B cell (primary cell): ENCODE results near the gene RNF212. TPM values are rescaled to one million over a fixed set of nuclear protein-coding genes. Genes with fewer than 3 reads are reported as not detected.

Experiments used
- ATAC-seq: fragments of 200-7000 bp; cut with Tn5 transposase; one replicate; pipeline ENCODE4 v1.10.0; 2021; ENCODE audit warnings: low read depth, mild to moderate bottlenecking, moderate number of reproducible peaks, moderate library complexity
- CTCF ChIA-PET: fragments of 350-600 bp; sonication (Branson Sonifier 250); formaldehyde crosslinking; loops from one replicate; lab custom pipeline; 2021; ENCODE audit warnings: antibody characterized with exemption, inconsistent platforms; lab: Charles Lee
- POLR2A ChIA-PET: fragments of 350-600 bp; sonication (Branson Sonifier 250); formaldehyde crosslinking; loops from one replicate; lab custom pipeline; 2021; ENCODE audit warnings: antibody characterized with exemption; lab: Charles Lee
- DNase-seq: peaks from one replicate; pipeline ENCODE4 v3.0.0; 2013
- H2AFZ ChIP-seq: 2 replicates; pipeline ENCODE4 v1.6.1; 2012; ENCODE audit warnings: mild to moderate bottlenecking, low read depth, low read length; ENCODE audit not compliant: insufficient read depth, poor library complexity, severe bottlenecking
- H3K27ac ChIP-seq, 2 donors: 1 replicate in 1 of 2; 2 replicates in 1 of 2; pipeline ENCODE4 v1.5.1; 2012 to 2013; ENCODE audit warnings: low read length in 2 of 2, mild to moderate bottlenecking in 2 of 2, moderate library complexity in 1 of 2
- H3K27me3 ChIP-seq, 4 experiments: fragments of 200-600 bp in 1 of 4; sonication (generic) in 1 of 4; replicated peaks in 1 of 4; 1 replicate in 2 of 4; 2 replicates in 2 of 4; pipeline versions ENCODE4 v1.6.1 to v1.7.0; 2013 to 2016; ENCODE audit warnings: low read length in 3 of 4, mild to moderate bottlenecking in 2 of 4, mixed read lengths in 1 of 4, moderate library complexity in 1 of 4; ENCODE audit not compliant: insufficient read depth in 4 of 4, control insufficient read depth in 3 of 4; ENCODE audit errors: control extremely low read depth in 1 of 4
- H3K36me3 ChIP-seq, 2 experiments: replicated peaks in 1 of 2; 1 replicate in 1 of 2; 2 replicates in 1 of 2; pipeline versions ENCODE4 v1.6.1 to v1.7.1; 2013; ENCODE audit warnings: low read length in 1 of 2; ENCODE audit not compliant: insufficient read depth in 2 of 2, control insufficient read depth in 1 of 2; ENCODE audit errors: control extremely low read depth in 1 of 2, extremely low read depth in 1 of 2
- H3K4me1 ChIP-seq, 2 donors: fragments of 200-600 bp in 1 of 2; sonication (generic) in 1 of 2; 1 replicate in 1 of 2; 2 replicates in 1 of 2; pipeline versions ENCODE4 v1.5.1 to v1.6.1; 2013 to 2017; ENCODE audit warnings: low read length in 2 of 2; ENCODE audit not compliant: control insufficient read depth in 2 of 2, insufficient read depth in 2 of 2
- H3K4me2 ChIP-seq: replicated peaks from 2 replicates; pipeline ENCODE3; 2012; ENCODE audit warnings: mild to moderate bottlenecking, low read depth, low read length; ENCODE audit not compliant: poor library complexity, severe bottlenecking
- H3K4me3 ChIP-seq, 5 experiments: fragments of 200-600 bp in 1 of 5; sonication (generic) in 1 of 5; 1 replicate in 3 of 5; 2 replicates in 2 of 5; pipeline versions ENCODE4 v1.5.1 to v1.7.0; 2011 to 2016; ENCODE audit warnings: low read length in 4 of 5, mild to moderate bottlenecking in 4 of 5, low read depth in 2 of 5, control low read depth in 1 of 5, moderate library complexity in 1 of 5; ENCODE audit not compliant: insufficient read depth in 1 of 5; ENCODE audit errors: control extremely low read depth in 1 of 5, extremely low read depth in 1 of 5
- H3K79me2 ChIP-seq: fragments of 200-600 bp; sonication (generic); one replicate; pipeline ENCODE4 v1.6.0; 2016; ENCODE audit warnings: low read length; ENCODE audit not compliant: control insufficient read depth, insufficient read depth
- H3K9ac ChIP-seq: fragments of 200-600 bp; sonication (generic); 2 replicates; pipeline ENCODE4 v1.6.1; 2017; ENCODE audit warnings: mild to moderate bottlenecking, low read length, moderate library complexity
- H3K9me3 ChIP-seq, 3 donors: one replicate each; pipeline versions ENCODE4 v1.6.1 to v1.7.1; 2013; ENCODE audit warnings: low read length in 2 of 3; ENCODE audit not compliant: control insufficient read depth in 2 of 3, insufficient read depth in 1 of 3; ENCODE audit errors: control extremely low read depth in 1 of 3
- H4K20me1 ChIP-seq: 2 replicates; pipeline ENCODE4 v1.6.0; 2012; ENCODE audit warnings: mild to moderate bottlenecking, low read length; ENCODE audit not compliant: insufficient read depth, control insufficient read depth, poor library complexity, severe bottlenecking
- H3K27ac Mint-ChIP-seq: one replicate; pipeline ENCODE4 v1.8.0; 2021; ENCODE audit warnings: mixed read lengths
- H3K27me3 Mint-ChIP-seq: one replicate; pipeline ENCODE4 v1.8.0; 2021; ENCODE audit warnings: mixed read lengths
- H3K4me1 Mint-ChIP-seq: one replicate; pipeline ENCODE4 v1.8.0; 2021; ENCODE audit warnings: mixed read lengths
- H3K4me3 Mint-ChIP-seq: one replicate; pipeline ENCODE4 v1.8.0; 2021; ENCODE audit warnings: mixed read lengths
- H3K9me3 Mint-ChIP-seq: one replicate; pipeline ENCODE4 v1.8.0; 2022; ENCODE audit warnings: mixed read lengths; ENCODE audit not compliant: insufficient read depth
- CTCF ChIP-seq: fragments of 200-600 bp; IDR thresholded peaks from one replicate; pipeline ENCODE4 v1.8.0; 2022; ENCODE audit warnings: antibody characterized with exemption, mild to moderate bottlenecking
- EZH2 ChIP-seq: IDR thresholded peaks from 2 replicates; pipeline ENCODE4 v1.6.1; 2012; ENCODE audit warnings: borderline replicate concordance, low read depth, mild to moderate bottlenecking, moderate library complexity, low read length; ENCODE audit not compliant: insufficient read depth, poor library complexity, severe bottlenecking
- WGBS: methylation state at CpG from one replicate; pipeline ENCODE4 v1.1.5; 2013; ENCODE audit warnings: missing lambda C conversion rate; ENCODE audit not compliant: insufficient coverage; 5-methylcytosine and 5-hydroxymethylcytosine counted together
- intact Hi-C: fragments of 100-400 bp; cut with micrococcal nuclease; formaldehyde crosslinking; loops from one replicate; pipeline ENCODE4 v1.10.0; 2022
- polyA plus RNA-seq: library from polyadenylated mRNA; depleted of rRNA; stranded (reverse); fragments of >200 nt; gene quantifications from 2 replicates; pipeline ENCODE4 v1.2.3, GENCODE V29; 2012
- total RNA-seq, 2 donors: library from RNA; stranded (reverse); fragments of 120-200 nt in 1 of 2; gene quantifications; 1 replicate in 1 of 2; 2 replicates in 1 of 2; pipeline versions ENCODE4 v1.2.3 to v1.2.4, GENCODE V29; 2013 to 2022

Gene RNF212
- total and polyA plus RNA-seq, 2 donors (not counting 1 experiment from before 2014, with no cell fraction given), result 2.1 to 5.9 TPM

DNA sequence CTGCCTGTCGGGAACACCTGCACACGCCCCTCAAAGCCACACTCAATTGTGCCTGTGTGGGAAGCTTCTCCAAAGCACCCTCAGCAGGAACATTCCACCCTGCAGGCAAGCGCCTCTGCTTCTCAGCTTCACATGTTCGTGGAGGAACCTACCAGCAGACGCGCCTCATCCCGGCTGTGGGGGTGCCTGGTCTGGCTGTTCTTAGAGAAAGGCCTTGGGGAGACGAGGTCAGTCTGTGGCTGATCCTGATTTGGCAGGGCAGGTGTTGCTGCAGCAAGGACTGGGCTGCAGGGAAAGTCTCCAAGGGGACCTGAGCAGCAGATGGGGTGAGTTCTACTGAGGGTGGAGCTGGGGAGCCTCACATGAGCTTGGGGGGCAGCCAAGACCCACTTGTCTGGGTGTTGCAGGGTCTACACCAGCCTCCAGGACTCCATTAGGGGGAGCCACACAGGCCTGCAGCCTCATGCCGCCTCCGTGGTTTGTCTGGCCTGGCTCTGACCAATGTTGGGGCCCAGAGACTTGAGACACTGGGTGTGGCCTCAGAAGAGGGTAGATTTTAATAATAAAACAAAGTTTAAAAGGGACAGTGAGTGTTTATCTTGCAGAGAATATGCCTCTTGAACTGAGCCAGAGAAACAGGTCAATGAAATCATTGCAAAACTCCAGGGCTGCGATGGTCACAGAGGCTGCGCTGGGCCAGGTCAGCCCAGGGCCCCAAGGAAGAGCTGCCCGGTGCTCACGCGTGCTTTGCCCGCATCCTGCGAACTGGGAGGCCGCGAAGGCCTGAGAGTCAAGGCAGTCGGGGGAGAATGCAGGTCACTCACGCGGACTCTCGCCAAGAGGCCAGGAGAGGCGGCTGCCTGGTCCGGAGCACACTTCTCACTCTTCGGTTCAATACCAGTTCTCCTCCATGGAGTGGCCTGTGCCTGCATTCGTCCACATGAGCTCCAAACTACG lies 21.1 kb downstream of the RNF212 start:
- ChIA-PET CTCF (interaction anchor here (1.1 kb wide), 1 partner anchor 18 kb away, joined by 3 read pairs; no protein-coding TSS in a partner anchor), POLR2A (no interaction called here)
- TF ChIP-seq EZH2, result no peak
- no peak for TF ChIP-seq CTCF
- H3K27me3 Mint-ChIP-seq, result peaks cover 10% of the 10 kb centered on the region
- no peaks in the 10 kb centered on the region for H3K4me1 ChIP-seq
- H3K4me2 ChIP-seq, result no peak overlapping the region
- no peaks in the 10 kb centered on the region for H3K36me3 ChIP-seq
- intact Hi-C loops, result no loop called here
- H3K9ac ChIP-seq, result no peak overlapping the region
- H3K27ac ChIP-seq, result no peak overlapping the region
- WGBS, result 92% methylated on average over 25 of the region's 28 CpGs
- H3K27me3 ChIP-seq, result no peaks in the 10 kb centered on the region
- H3K4me1 Mint-ChIP-seq, result no peaks in the 10 kb centered on the region
- H2AFZ ChIP-seq, result no peak overlapping the region
- peaks cover 13% of the 10 kb centered on the region for H3K9me3 Mint-ChIP-seq
- ATAC-seq (no peak), DNase-seq (no peak)
- H3K9me3 ChIP-seq, result peaks cover 0 to 25% (median 13%) of the 10 kb centered on the region in 3 donors
- no peak overlapping the region for H3K27ac Mint-ChIP-seq
- no peaks in the 10 kb centered on the region for H4K20me1 ChIP-seq
- H3K79me2 ChIP-seq, result no peaks in the 10 kb centered on the region
- no peak overlapping the region for H3K4me3 ChIP-seq
- no peak overlapping the region for H3K4me3 Mint-ChIP-seq

GRCh38 chr4:1091561-1091995 lies 21.8 kb downstream of the RNF212 start:
- intact Hi-C loops, result no loop called here
- H3K27ac Mint-ChIP-seq, result no peak overlapping the region
- no peaks in the 10 kb centered on the region for H3K4me1 Mint-ChIP-seq
- Histone ChIP-seq H3K27ac (no peak overlapping the region), H4K20me1 (no peaks in the 10 kb centered on the region), H3K36me3 (no peaks in the 10 kb centered on the region), H2AFZ (no peak overlapping the region), H3K4me2 (no peak overlapping the region), H3K9me3 (peaks cover 0 to 25% (median 13%) of the 10 kb centered on the region in 3 donors), H3K4me3 (no peak overlapping the region), H3K27me3 (no peaks in the 10 kb centered on the region), H3K79me2 (no peaks in the 10 kb centered on the region), H3K4me1 (no peaks in the 10 kb centered on the region), H3K9ac (no peak overlapping the region)
- ATAC-seq (no peak), DNase-seq (no peak)
- ChIA-PET CTCF (interaction anchor here (1.1 kb wide), 1 partner anchor 17 kb away, joined by 3 read pairs; no protein-coding TSS in a partner anchor), POLR2A (no interaction called here)
- peaks cover 13% of the 10 kb centered on the region for H3K9me3 Mint-ChIP-seq
- no peak overlapping the region for H3K4me3 Mint-ChIP-seq
- WGBS, result 95% methylated on average over 10 of the region's 10 CpGs
- TF ChIP-seq EZH2, result no peak
- no peak for TF ChIP-seq CTCF
- peaks cover 10% of the 10 kb centered on the region for H3K27me3 Mint-ChIP-seq
